HG03575 (cell line): ENCODE measurements around the gene CNNM4.

ENCODE experiments used
- ATAC-seq: cut with Tn5 transposase; IDR thresholded peaks from one replicate; pipeline ENCODE4 v1.9.1; 2021; ENCODE audit not compliant: unreplicated experiment, insufficient number of reproducible peaks, low FRiP score; ENCODE audit errors: extremely low read depth

Gene CNNM4

DNA sequence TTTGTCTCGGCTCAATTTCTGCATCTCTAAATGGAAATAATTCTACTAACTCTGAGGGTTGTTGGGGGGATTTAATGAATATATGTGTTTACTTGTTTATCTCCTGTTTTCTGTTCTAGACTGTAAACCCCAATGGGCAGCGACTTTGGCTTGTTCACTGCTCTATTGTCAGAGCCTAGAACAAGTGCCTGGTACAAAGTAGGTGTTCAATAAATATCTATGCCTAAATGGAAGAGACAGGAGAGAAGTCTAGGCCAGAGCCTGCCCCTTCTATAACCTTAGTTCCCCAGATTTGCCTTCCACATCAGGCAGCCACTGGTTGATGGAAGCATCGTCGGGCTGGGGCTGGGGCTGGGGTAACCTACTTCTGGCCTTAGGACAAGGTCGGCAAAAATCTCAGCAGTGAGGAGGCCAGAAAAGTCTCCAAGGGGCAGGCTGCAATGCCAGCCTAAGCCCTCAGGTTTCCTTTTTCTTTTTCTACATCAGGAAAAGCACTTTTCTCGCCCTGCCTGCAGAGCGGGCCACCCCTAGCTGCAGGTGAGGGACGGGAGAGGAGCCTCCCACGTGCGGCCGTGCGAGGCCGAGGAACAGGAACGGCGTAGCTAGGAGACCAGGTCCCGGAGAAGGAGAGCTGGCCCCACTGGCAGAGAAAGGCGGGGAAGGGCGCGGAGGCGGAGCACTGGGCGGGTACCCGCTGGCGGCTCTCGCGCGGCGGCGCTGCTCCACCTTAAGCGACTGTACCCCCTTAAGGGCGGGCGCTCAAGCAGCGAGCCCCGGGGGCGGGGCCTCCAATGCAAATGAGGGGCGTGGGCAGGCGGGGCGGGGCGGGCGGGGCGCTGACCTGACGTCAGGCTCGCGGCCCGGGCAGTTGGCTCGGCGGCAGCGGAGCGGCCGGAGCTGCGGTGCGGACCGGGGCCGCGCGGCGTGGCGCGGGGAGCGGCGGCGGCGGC, at the start of gene CNNM4:
CNNM4 (plus strand) TSS at position 867 of the 950 bp plus-strand sequence. CDS start 98 bp downstream, outside the sequence.
- peak; percentile 36 for ATAC-seq

DNA sequence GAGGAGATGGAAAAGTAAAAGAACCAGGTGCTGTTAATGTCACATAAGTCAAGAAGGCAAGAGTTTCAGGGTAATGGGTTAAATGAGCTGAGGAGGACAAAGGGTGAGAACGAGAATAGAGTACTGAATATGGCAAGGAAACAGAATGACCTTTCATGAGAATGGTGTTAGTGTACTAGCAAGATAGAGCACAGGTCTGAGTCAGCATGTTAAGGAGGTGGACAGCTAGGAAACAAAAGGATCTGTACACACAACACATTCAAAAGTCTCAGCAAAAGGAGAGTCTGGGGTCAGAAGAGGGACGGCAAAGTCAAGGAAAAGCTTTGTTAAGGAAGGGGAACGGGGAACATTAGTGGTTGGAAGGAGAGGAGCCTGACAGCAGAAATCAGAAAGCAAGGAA, 49.7 kb upstream of the CNNM4 start:
- ATAC-seq: no peak

DNA sequence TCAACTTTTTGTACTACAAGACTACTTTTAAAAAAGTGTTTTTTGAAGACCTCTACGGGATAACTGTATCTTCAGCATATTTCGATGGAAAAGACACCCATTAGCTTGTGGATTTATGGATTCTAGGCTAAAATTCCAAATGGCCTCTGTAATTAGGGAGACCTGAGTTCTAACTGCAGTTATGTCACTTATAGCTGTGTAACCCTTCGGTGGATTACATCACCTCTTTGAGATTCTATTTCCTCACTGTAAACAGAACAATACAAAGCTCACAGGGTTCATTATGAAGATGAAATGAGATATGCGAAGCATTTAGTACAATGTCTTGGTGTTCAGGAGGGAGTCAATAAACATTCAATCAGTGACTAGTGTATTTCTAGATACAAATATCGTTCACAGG, 45.0 kb upstream of the CNNM4 start:
- ATAC-seq: no peak

DNA sequence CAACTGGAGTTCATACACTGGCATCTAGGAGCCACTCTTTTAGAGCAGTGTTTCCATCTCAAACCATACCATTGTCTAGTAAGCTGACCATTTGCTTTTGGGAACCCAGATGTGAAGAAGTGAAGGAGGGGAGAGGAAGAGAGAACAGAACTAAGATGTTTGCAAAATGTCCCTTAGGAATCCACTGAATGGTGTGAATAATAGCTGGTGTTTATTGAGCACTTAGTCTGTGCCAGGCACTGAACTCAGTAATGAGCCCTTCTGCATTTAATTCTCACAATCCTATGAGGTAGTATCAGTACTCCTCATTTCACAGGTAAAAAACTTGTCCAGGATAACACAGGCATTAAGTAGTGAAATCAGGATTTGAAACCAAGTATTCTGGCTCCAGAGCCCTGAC, 44.3 kb upstream of the CNNM4 start:
- ATAC-seq: no peak

- no peak for ATAC-seq
Measured at GRCh38 chr2:96726131-96726530, 34.6 kb upstream of the CNNM4 start.

- ATAC-seq: no peak
Measured at GRCh38 chr2:96727431-96727830, 33.3 kb upstream of the CNNM4 start.

DNA sequence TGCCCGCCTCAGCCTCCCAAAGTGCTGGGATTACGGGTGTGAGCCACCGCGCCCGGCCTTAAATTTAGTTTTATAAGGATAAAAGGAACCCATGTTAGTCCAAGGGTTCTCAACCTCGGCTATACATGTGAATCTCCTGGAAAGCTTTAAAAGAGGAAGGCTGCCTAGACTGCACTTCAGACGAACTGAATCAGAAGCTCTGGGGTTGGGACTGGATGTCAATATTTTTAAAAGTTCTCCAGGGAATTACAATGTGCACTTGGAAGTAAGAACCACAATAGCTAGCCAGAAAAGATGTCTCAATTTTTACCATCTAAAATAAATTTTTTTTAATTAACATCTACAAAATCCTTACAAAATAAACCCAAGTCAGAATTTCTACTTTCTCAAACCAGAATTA, 31.0 kb upstream of the CNNM4 start:
- ATAC-seq: no peak

DNA sequence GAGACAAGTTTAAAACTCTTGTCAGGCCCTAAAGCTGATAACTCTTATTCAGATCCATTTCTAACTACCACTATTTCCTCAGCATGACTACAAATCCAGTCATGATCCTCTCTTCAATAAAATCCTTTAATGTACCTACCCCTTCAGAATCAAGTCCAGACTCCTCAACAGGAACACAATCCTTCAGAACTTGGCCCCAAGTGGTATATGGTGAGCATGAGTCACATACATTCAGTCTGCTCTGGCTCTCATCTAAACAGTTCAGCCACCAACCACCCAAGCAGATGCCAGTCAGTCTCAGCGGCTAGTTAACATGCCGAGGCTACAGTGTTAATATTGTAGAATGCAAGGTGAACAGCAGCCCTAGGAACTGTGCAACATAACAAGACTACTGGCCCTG, 30.5 kb upstream of the CNNM4 start:
- ATAC-seq: no peak

DNA sequence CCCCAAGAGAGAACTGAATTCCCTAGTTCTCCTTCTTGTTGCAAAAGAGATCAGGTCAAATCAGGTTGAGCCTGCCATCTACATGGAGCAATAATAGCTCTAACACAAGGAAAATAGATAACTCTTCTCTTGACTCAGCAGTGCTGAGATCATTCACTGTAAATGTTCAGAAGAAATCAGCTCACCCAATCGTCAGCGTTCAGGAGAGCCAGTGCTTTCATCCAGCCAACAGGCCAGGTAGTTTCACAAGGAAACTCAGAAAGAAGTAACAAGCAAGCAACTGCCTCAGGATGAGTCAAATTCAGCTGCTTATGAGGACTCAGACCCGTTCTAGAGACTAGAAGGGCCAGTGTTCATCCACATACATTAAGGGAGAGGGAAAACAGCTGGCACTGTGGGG, 26.8 kb upstream of the CNNM4 start:
- no peak for ATAC-seq

- ATAC-seq: no peak
Measured at GRCh38 chr2:96734880-96735583, 25.7 kb upstream of the CNNM4 start.

- no peak for ATAC-seq
Measured at GRCh38 chr2:96737251-96737650, 23.5 kb upstream of the CNNM4 start.

- no peak for ATAC-seq
Measured at GRCh38 chr2:96737831-96738230, 22.9 kb upstream of the CNNM4 start.

GRCh38 chr2:96739076-96739632, 21.5 kb upstream of the CNNM4 start:
- no peak for ATAC-seq

- ATAC-seq: peak; percentile 83
Measured at GRCh38 chr2:96739633-96740428, 20.9 kb upstream of the CNNM4 start, which contains the start of gene LMAN2L. LMAN2L (minus strand) TSS chr2:96740064; CDS start chr2:96740040, 24 bp downstream.

GRCh38 chr2:96747061-96747617, 13.6 kb upstream of the CNNM4 start:
- ATAC-seq: no peak

DNA sequence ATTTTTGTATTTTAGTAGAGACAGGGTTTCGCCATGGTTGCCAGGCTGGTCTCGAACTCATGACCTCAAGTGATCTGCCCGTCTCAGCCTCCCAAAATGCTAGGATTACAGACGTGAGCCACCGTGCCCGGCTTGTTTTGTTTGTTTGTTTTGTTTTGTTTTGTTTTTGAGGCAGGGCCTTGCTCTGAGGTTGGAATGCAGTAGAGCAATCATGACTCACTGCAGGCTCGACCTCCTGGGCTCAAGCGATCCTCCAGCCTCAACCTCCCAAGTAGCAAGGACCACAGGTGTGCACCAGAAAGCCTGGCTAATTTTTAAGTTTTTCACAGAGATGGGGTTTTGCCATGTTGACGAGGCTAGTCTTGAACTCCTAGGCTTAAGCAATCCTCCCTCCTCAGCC, 8.9 kb upstream of the CNNM4 start:
- no peak for ATAC-seq

GRCh38 chr2:96753661-96754282, 6.9 kb upstream of the CNNM4 start:
- no peak for ATAC-seq

DNA sequence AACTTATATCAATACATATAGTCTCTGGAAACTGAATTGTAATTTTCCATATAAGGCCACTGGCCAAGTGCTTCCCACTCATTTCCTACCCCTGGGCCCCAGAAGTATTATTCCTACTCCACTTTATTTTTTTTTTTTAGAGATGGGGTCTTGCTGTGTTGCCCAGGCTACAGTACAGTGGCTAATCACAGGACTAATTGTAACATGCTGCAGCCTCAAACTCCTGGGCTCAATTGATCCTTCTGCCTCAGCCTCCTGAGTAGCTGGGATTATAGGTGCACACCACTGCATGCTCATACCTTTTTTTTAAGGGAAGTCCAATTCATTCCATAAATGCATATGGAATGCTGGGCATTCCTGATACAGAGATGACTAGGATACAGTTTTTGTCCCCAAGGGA, 6.4 kb upstream of the CNNM4 start:
- ATAC-seq: no peak
